Measurements from ENCODE around the gene PTBP3.

GRCh38 chr9:112262577-112262976 is 70.8 kb downstream of the PTBP3 start:
- TF ChIP-seq CTCF (conservative IDR thresholded peaks at IDR 0.05; ENCODE audit: low read length) (no peak), EZH2phosphoT487 (IDR thresholded peaks at IDR 0.05; ENCODE audit: borderline replicate concordance) (no peak)

Measured in Loucy (cell line).